Erythroblast (primary cell): ENCODE data around the gene LHX2.

ENCODE experiments used
- GATA1 ChIP-seq: IDR thresholded peaks from 2 replicates; pipeline ENCODE4 v1.6.1; 2011; ENCODE audit warnings: low read depth, mild to moderate bottlenecking, control low read depth, low read length, moderate library complexity
- POLR2A ChIP-seq: IDR thresholded peaks from 2 replicates; pipeline ENCODE4 v1.6.1; 2011; ENCODE audit warnings: mild to moderate bottlenecking, low read length

DNA sequence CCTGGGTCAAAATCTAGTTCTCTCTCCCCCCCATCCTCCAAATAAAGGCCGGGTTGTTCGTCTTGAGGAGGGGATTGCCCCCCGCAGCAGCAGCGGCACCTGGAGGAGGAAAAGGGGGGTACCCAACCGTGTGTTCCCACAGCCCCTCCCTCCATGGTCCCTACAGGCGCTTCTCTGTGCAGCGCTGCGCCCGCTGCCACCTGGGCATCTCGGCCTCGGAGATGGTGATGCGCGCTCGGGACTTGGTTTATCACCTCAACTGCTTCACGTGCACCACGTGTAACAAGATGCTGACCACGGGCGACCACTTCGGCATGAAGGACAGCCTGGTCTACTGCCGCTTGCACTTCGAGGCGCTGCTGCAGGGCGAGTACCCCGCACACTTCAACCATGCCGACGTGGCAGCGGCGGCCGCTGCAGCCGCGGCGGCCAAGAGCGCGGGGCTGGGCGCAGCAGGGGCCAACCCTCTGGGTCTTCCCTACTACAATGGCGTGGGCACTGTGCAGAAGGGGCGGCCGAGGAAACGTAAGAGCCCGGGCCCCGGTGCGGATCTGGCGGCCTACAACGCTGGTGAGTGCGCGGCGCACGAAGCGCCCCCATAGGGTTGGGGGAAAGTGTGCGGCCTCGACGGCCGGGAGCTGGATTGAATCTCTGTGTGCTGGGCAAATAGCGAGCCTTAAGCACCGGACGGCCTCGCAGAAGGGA is 3.5 kb downstream of the LHX2 start:
- TF ChIP-seq POLR2A = no peak
- TF ChIP-seq GATA1 = no peak
